ENCODE measurements around the gene NSDHL. TPM values are rescaled to one million over a fixed set of nuclear protein-coding genes. Genes with fewer than 3 reads are reported as not detected.
"Not testable (repeated sequence)": the region's sequence is repeated elsewhere in the genome, so short reads cannot be mapped to it uniquely, and the experiment has no call there.

The NSDHL gene
- total RNA-seq, 2 experiments from 2014 or later, result 13.7 to 20.2 TPM

DNA sequence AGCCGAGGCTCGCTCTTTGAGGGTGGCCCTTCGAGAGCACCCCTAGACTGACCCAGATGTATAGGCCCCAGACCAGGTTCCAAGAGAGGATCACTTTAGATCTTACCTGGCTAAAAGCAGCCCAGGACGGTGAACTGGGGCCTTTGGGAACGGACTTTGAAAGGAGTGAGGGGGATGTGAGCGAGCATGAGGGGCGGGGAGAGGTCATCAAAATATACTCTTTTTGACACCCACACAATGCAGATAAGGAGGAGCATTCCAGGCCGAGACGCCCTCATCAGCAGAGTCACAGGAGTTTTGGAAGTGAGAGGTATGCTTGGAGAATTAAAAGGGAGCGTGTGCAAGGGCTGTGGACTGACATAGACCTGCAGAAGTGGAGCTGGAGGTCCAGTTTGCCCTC lies 528 bp downstream of the NSDHL start:
- Histone ChIP-seq H3K9me2 (ENCODE audit: insufficient read depth, low read length) (no peaks in the 10 kb centered on the region), H3K4me2 (ENCODE audit: low read length) (peak overlapping the region; percentile 90), H4K20me1 (ENCODE audit: insufficient read depth, low read length) (no peaks in the 10 kb centered on the region), H3K9me3 (ENCODE audit: low read length) (no peaks in the 10 kb centered on the region), H3K36me3 (ENCODE audit: insufficient read depth, low read length) (peaks cover 6% of the 10 kb centered on the region; the same call in 1 of the 2 replicates), H3K79me2 (ENCODE audit: insufficient read depth, low read depth, low read length) (peaks cover 13% of the 10 kb centered on the region; the same call in 1 of the 2 replicates), H3K4me3 (ENCODE audit: low read depth, low read length, poor library complexity, severe bottlenecking) (peak overlapping the region; percentile 80), H3K4me1 (ENCODE audit: insufficient read depth, low read length, poor library complexity, severe bottlenecking) (peaks cover 14% of the 10 kb centered on the region), H2AFZ (ENCODE audit: low read length) (no peak overlapping the region), H3K27ac (ENCODE audit: low read depth, low read length, poor library complexity, severe bottlenecking) (peak overlapping the region; percentile 21)
- POLR2A ChIA-PET, result interaction anchor here (0.9 to 1.4 kb wide), 2 partner anchors 13 to 106 kb away, joined by 3 to 8 read pairs; no protein-coding TSS in a partner anchor
- intact Hi-C loops (cut with micrococcal nuclease; ENCODE audit: unreplicated experiment), result no loop called here
- no peak for TF ChIP-seq EZH2phosphoT487 (IDR thresholded peaks at IDR 0.05; ENCODE audit: borderline replicate concordance, low read depth, low read length)
- TF ChIP-seq, protein P1, sequence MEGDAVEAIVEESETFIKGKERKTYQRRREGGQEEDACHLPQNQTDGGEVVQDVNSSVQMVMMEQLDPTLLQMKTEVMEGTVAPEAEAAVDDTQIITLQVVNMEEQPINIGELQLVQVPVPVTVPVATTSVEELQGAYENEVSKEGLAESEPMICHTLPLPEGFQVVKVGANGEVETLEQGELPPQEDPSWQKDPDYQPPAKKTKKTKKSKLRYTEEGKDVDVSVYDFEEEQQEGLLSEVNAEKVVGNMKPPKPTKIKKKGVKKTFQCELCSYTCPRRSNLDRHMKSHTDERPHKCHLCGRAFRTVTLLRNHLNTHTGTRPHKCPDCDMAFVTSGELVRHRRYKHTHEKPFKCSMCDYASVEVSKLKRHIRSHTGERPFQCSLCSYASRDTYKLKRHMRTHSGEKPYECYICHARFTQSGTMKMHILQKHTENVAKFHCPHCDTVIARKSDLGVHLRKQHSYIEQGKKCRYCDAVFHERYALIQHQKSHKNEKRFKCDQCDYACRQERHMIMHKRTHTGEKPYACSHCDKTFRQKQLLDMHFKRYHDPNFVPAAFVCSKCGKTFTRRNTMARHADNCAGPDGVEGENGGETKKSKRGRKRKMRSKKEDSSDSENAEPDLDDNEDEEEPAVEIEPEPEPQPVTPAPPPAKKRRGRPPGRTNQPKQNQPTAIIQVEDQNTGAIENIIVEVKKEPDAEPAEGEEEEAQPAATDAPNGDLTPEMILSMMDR (conservative IDR thresholded peaks at IDR 0.05; ENCODE audit: low read length), result no peak
- no peak for DNase-seq (ENCODE audit: low spot score)
- TSS peak; percentile 66 for BruUV-seq (replicated peaks)
- CTCF ChIA-PET (ENCODE audit: unreplicated experiment), result interaction anchor here (0.6 kb wide), 1 partner anchor 173 kb away, joined by 4 read pairs; no protein-coding TSS in a partner anchor

DNA sequence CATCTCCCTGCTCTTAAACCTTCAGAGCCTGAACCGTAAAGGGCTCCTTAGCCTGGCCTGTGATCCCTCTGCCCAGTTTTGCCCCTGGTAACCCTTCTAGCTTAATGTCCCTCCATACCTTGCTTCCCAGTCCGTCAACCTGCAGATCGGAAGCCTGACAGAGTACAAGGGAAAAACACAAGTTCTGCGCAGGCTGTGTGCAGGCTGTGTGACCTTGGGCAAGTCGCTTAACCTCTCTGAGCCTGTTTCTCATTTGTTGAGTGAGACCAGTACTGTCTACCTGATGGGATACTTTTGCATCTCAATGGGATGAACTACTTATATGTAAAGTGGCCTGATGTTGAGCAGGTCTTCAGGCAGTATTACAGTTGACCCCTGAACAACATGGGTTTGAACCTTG lies 1.7 kb downstream of the NSDHL start:
- Histone ChIP-seq H3K9me3 (ENCODE audit: low read length) (no peaks in the 10 kb centered on the region), H3K4me1 (ENCODE audit: insufficient read depth, low read length, poor library complexity, severe bottlenecking) (peaks cover 14% of the 10 kb centered on the region), H3K27ac (ENCODE audit: low read depth, low read length, poor library complexity, severe bottlenecking) (no peak overlapping the region), H2AFZ (ENCODE audit: low read length) (no peak overlapping the region), H4K20me1 (ENCODE audit: insufficient read depth, low read length) (no peaks in the 10 kb centered on the region), H3K79me2 (ENCODE audit: insufficient read depth, low read depth, low read length) (peaks cover 13% of the 10 kb centered on the region; the same call in 1 of the 2 replicates), H3K4me2 (ENCODE audit: low read length) (no peak overlapping the region), H3K4me3 (ENCODE audit: low read depth, low read length, poor library complexity, severe bottlenecking) (no peak overlapping the region), H3K9me2 (ENCODE audit: insufficient read depth, low read length) (no peaks in the 10 kb centered on the region), H3K36me3 (ENCODE audit: insufficient read depth, low read length) (peaks cover 6% of the 10 kb centered on the region; the same call in 1 of the 2 replicates)
- no TSS peak for BruUV-seq (replicated peaks)
- ChIA-PET POLR2A (no interaction called here), CTCF (ENCODE audit: unreplicated experiment) (no interaction called here)
- intact Hi-C loops (cut with micrococcal nuclease; ENCODE audit: unreplicated experiment), result no loop called here
- DNase-seq (ENCODE audit: low spot score), result no peak
- TF ChIP-seq, protein P1 (conservative IDR thresholded peaks at IDR 0.05; ENCODE audit: low read length), result no peak
- no peak for TF ChIP-seq EZH2phosphoT487 (IDR thresholded peaks at IDR 0.05; ENCODE audit: borderline replicate concordance, low read depth, low read length)

DNA sequence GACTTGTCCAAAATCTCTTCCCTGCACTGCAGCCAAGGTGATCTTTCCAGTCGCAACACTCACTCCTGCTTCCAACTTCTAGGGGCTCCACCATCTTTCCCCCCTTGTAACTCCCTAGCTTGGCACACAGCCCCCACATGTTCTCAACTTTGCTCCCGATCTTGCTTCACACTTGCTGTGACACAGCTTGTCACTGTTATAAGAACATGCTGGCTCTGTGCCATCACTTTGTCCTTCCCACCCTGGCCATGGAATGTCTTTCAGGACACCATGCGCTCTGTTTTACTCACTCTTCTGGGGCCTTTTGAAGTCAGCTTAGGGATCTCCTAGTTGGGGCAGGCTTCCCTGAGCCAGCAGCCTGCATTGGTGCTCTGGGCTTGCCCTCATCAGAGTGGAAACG lies 2.5 kb downstream of the NSDHL start:
- TF ChIP-seq, protein P1 (conservative IDR thresholded peaks at IDR 0.05; ENCODE audit: low read length), result no peak
- TF ChIP-seq EZH2phosphoT487 (IDR thresholded peaks at IDR 0.05; ENCODE audit: borderline replicate concordance, low read depth, low read length), result no peak
- no peak overlapping the region for H3K4me2 ChIP-seq (ENCODE audit: low read length)
- BruUV-seq (replicated peaks), result no TSS peak
- H3K79me2 ChIP-seq (ENCODE audit: insufficient read depth, low read depth, low read length), result peaks cover 13% of the 10 kb centered on the region; the same call in 1 of the 2 replicates
- no peak overlapping the region for H2AFZ ChIP-seq (ENCODE audit: low read length)
- no peaks in the 10 kb centered on the region for H4K20me1 ChIP-seq (ENCODE audit: insufficient read depth, low read length)
- CTCF ChIA-PET (ENCODE audit: unreplicated experiment), result no interaction called here
- H3K27ac ChIP-seq (ENCODE audit: low read depth, low read length, poor library complexity, severe bottlenecking), result no peak overlapping the region
- no peaks in the 10 kb centered on the region for H3K9me2 ChIP-seq (ENCODE audit: insufficient read depth, low read length)
- no peak overlapping the region for H3K4me3 ChIP-seq (ENCODE audit: low read depth, low read length, poor library complexity, severe bottlenecking)
- peaks cover 14% of the 10 kb centered on the region for H3K4me1 ChIP-seq (ENCODE audit: insufficient read depth, low read length, poor library complexity, severe bottlenecking)
- intact Hi-C loops (cut with micrococcal nuclease; ENCODE audit: unreplicated experiment), result no loop called here
- peaks cover 6% of the 10 kb centered on the region; the same call in 1 of the 2 replicates for H3K36me3 ChIP-seq (ENCODE audit: insufficient read depth, low read length)
- POLR2A ChIA-PET, result no interaction called here
- no peaks in the 10 kb centered on the region for H3K9me3 ChIP-seq (ENCODE audit: low read length)
- no peak for DNase-seq (ENCODE audit: low spot score)

DNA sequence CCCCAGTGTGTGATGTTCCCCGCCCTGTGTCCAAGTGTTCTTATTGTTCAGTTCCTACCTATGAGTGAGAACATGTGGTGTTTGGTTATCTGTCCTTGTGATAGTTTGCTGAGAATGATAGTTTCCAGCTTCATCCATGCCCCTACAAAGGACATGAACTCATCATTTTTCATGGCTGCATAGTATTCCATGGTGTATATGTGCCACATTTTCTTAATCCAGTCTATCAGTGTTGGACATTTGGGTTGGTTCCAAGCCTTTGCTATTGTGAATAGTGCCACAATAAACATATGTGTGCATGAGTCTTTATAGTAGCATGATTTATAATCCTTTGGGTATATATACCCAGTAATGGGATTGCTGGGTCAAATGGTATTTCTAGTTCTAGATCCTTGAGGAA lies 4.6 kb downstream of the NSDHL start:
- H4K20me1 ChIP-seq (ENCODE audit: insufficient read depth, low read length); H2AFZ ChIP-seq (ENCODE audit: low read length); BruUV-seq (replicated peaks); CTCF ChIA-PET (ENCODE audit: unreplicated experiment); POLR2A ChIA-PET; DNase-seq (ENCODE audit: low spot score); H3K36me3 ChIP-seq (ENCODE audit: insufficient read depth, low read length); H3K4me2 ChIP-seq (ENCODE audit: low read length); H3K4me3 ChIP-seq (ENCODE audit: low read depth, low read length, poor library complexity, severe bottlenecking); intact Hi-C loops (cut with micrococcal nuclease; ENCODE audit: unreplicated experiment); H3K9me3 ChIP-seq (ENCODE audit: low read length); H3K4me1 ChIP-seq (ENCODE audit: insufficient read depth, low read length, poor library complexity, severe bottlenecking); H3K9me2 ChIP-seq (ENCODE audit: insufficient read depth, low read length); H3K27ac ChIP-seq (ENCODE audit: low read depth, low read length, poor library complexity, severe bottlenecking): not testable (repeated sequence)
- peaks cover 13% of the 10 kb centered on the region; the same call in 1 of the 2 replicates for H3K79me2 ChIP-seq (ENCODE audit: insufficient read depth, low read depth, low read length)
